ENCODE measurements around the gene TFEB.

The TFEB gene

DNA sequence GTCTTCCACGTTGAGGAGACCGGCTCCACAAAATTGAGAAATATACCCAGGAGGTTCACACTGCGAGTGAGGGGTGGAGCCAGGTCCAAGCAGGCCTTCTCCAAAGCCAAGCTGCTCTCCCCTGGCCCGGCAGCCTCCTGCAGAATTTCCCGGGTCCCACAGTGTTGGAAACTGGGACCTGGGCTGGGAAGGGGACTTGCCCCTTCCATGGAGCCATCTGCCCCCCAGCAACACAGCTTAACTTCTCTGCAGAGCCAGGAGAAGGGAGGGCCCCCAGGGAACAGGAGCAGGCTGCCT is 61.8 kb downstream of the TFEB start:
- TF ChIP-seq POU2F2 (IDR thresholded peaks at IDR 0.05; ENCODE audit: low read depth, low read length) (no peak), SPI1 (IDR thresholded peaks at IDR 0.05; ENCODE audit: low read depth, low read length) (no peak), PAX5 (IDR thresholded peaks at IDR 0.05; ENCODE audit: insufficient read depth, low read length, severe bottlenecking) (no peak), POLR2A (IDR thresholded peaks at IDR 0.05; ENCODE audit: low read depth, low read length) (no peak), POLR2AphosphoS5 (IDR thresholded peaks at IDR 0.05; ENCODE audit: low read depth, low read length) (no peak), TAF1 (IDR thresholded peaks at IDR 0.05; ENCODE audit: low read depth, low read length) (no peak)
- FAIRE-seq (no peak), DNase-seq (ENCODE audit: insufficient read length, low spot score) (no peak)

DNA sequence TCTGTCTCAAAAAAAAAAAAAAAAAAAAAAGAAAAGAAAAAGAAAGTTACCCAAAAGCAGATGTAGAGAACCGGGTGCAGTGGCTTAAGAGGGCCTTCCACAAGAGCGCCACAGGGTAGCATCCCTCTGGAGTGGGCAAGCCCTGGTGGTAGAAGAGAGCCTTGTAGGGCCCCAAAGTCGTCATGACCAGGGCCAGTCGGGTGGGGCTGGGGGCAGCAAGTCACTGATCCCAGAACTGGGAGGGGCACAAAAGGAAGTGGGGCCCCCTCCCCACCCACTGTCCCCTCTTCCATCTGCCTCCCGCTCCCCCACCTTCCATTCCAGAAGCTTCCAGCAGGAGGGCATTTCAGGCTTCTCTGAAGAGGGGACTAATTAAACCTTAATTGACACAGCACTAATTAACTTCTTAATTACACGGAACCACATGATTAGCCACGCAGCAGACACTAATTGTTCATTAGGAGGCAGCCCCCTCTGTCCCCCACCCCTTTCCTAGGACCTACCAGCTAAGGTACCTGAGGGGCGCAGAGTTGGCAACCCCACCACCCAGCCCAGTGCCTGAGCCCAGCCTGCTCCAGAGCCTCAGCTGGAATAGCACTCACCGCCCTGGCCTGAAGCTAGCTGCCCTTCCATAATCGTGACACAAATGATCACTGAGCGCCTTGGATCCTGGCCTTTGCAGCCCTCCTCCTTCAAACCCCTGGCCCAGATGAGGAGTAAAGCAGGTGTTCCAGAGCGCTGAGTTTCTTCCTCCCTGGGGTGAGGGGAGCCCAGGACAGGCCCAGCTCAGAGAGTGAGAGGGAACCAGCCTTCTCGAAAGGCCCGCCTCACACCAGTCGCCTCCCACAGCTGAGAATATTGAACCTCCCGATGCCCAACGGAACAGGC is 62.3 kb downstream of the TFEB start:
- TF ChIP-seq TAF1 (IDR thresholded peaks at IDR 0.05; ENCODE audit: low read depth, low read length) = no peak
- no peak for TF ChIP-seq POU2F2 (IDR thresholded peaks at IDR 0.05; ENCODE audit: low read depth, low read length)
- TF ChIP-seq POLR2A (IDR thresholded peaks at IDR 0.05; ENCODE audit: low read depth, low read length) = no peak
- TF ChIP-seq PAX5 (IDR thresholded peaks at IDR 0.05; ENCODE audit: insufficient read depth, low read length, severe bottlenecking) = no peak
- TF ChIP-seq SPI1 (IDR thresholded peaks at IDR 0.05; ENCODE audit: low read depth, low read length) = no peak
- TF ChIP-seq POLR2AphosphoS5 (IDR thresholded peaks at IDR 0.05; ENCODE audit: low read depth, low read length) = no peak
- no peak for FAIRE-seq

DNA sequence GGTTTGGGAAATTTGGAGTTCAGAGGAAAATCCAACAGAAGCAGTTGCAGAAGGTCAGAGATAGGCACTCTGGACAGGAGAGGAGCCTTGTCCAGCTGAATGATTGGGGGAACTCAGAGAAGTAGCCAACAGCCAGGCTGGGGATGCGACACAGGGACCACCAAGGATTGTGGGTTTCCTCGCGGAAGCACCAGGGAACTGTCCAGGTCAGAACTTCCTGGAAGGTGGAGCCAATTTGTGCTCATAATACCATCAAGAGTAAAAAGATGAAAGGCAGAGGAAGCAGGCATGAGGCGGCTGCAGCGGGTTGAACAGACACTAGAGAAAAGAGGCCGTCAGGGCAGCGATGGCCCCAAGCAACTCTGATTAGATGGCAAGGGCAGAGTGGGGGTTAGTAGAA is 63.4 kb downstream of the TFEB start:
- FAIRE-seq (no peak), DNase-seq (ENCODE audit: insufficient read length, low spot score) (no peak)
- TF ChIP-seq POLR2AphosphoS5 (IDR thresholded peaks at IDR 0.05; ENCODE audit: low read depth, low read length) (no peak), TAF1 (IDR thresholded peaks at IDR 0.05; ENCODE audit: low read depth, low read length) (no peak), POLR2A (IDR thresholded peaks at IDR 0.05; ENCODE audit: low read depth, low read length) (no peak)

More for the DNA sequence above, 62.3 kb downstream of the TFEB start:
- DNase-seq (ENCODE audit: insufficient read length, low spot score) = no peak

DNA sequence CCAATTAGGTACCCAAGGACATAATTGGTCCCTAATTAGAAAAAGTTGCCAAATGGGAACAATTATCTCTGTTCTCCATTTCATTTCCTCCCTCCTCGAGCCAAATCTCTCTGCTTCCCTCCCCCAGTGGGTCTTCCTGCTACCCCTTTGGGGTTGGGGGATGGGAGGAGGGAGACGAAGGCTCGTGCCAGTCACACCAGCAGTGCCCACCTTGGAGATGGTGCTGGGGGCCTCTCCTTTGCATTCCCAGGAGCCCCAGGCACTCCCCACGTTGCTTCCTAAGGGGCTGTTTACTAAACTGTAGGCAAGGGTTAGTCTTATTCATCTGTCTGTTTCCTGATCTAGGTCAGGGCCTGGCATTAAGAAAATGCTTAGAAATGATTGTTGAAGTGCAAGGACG is 64.0 kb downstream of the TFEB start:
- FAIRE-seq = no peak
- no peak for DNase-seq (ENCODE audit: insufficient read length, low spot score)
- TF ChIP-seq POLR2A (IDR thresholded peaks at IDR 0.05; ENCODE audit: low read depth, low read length) (no peak), POLR2AphosphoS5 (IDR thresholded peaks at IDR 0.05; ENCODE audit: low read depth, low read length) (no peak), PAX5 (IDR thresholded peaks at IDR 0.05; ENCODE audit: insufficient read depth, low read length, severe bottlenecking) (no peak), TAF1 (IDR thresholded peaks at IDR 0.05; ENCODE audit: low read depth, low read length) (no peak), SPI1 (IDR thresholded peaks at IDR 0.05; ENCODE audit: low read depth, low read length) (no peak), POU2F2 (IDR thresholded peaks at IDR 0.05; ENCODE audit: low read depth, low read length) (no peak)

DNA sequence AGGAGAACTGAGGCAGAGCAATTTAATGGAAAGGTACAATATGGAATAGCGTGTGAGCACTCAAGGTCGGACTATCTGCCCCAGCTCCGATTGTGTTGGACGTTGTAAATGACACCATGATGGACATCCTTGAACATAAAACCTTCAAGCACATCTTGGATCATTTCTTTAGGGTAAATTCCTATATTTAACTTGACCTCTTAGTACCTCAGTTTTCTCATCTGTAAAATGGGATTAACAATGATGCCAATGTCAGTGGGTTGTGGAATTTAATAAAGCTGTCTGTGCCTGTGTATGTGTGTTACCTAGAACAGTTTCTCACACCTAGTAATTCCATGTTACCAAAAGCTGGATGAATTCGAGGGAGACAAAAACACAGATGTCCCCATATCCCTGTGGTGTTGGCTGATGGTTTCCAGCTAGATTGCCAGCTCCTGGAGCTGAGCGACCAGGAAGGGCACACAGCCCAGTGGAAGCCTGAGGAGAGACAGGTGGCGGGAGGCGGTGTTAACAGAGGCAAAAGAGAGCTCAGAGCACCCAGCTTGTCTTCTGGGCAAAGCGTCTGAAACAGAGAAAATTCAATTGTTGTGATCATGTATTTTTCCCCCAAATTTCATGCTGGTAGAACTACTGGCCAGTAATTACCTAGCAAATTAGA is 64.6 kb downstream of the TFEB start:
- TF ChIP-seq PAX5 (IDR thresholded peaks at IDR 0.05; ENCODE audit: insufficient read depth, low read length, severe bottlenecking) (no peak), SPI1 (IDR thresholded peaks at IDR 0.05; ENCODE audit: low read depth, low read length) (no peak), TAF1 (IDR thresholded peaks at IDR 0.05; ENCODE audit: low read depth, low read length) (no peak), POU2F2 (IDR thresholded peaks at IDR 0.05; ENCODE audit: low read depth, low read length) (no peak), POLR2AphosphoS5 (IDR thresholded peaks at IDR 0.05; ENCODE audit: low read depth, low read length) (no peak), POLR2A (IDR thresholded peaks at IDR 0.05; ENCODE audit: low read depth, low read length) (no peak)
- no peak for DNase-seq (ENCODE audit: insufficient read length, low spot score)
- FAIRE-seq = no peak

DNA sequence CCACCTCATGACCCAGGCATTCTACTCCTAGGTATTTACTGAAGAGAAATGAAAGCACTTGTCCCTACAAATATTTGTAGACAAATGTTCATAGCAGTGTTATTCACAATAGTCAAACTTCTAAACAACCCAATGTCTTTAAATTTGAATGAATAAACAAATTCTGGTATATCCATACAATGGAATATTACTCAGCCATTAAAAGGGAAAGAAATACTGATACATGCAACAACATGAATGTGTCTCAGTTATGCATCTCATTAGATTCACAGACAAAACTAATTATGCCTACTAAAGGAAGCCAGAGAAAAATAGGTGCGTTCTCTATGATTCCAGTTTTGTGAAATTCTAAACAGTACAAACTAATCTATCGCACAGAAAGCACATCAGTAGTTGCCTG is 66.4 kb downstream of the TFEB start:
- no peak for DNase-seq (ENCODE audit: insufficient read length, low spot score)
- TF ChIP-seq POLR2A (IDR thresholded peaks at IDR 0.05; ENCODE audit: low read depth, low read length) = no peak
- no peak for TF ChIP-seq POLR2AphosphoS5 (IDR thresholded peaks at IDR 0.05; ENCODE audit: low read depth, low read length)
- no peak for TF ChIP-seq SPI1 (IDR thresholded peaks at IDR 0.05; ENCODE audit: low read depth, low read length)
- TF ChIP-seq PAX5 (IDR thresholded peaks at IDR 0.05; ENCODE audit: insufficient read depth, low read length, severe bottlenecking) = no peak
- TF ChIP-seq TAF1 (IDR thresholded peaks at IDR 0.05; ENCODE audit: low read depth, low read length) = no peak
- TF ChIP-seq POU2F2 (IDR thresholded peaks at IDR 0.05; ENCODE audit: low read depth, low read length) = no peak
- FAIRE-seq = no peak

DNA sequence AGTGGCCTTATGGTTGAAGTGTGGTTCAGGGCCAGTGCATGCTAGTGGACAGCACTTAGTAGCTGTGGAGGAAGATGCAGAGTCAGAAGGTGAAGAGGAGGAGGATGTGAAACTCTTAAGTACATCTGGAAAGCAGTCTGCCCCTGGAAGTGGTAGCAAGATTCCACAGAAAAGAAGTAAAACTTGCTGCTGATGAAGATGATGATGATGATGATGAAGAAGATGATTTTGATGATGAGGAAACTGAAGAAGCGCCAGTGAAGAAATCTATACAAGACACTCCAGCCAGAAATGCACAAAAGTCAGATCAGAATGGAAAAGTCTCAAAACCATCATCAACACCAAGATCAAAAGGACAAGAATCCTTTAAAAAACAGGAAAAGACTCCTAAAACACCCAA is 68.2 kb downstream of the TFEB start:
- no peak for DNase-seq (ENCODE audit: insufficient read length, low spot score)
- TF ChIP-seq POU2F2 (IDR thresholded peaks at IDR 0.05; ENCODE audit: low read depth, low read length) = no peak
- no peak for TF ChIP-seq SPI1 (IDR thresholded peaks at IDR 0.05; ENCODE audit: low read depth, low read length)
- no peak for TF ChIP-seq TAF1 (IDR thresholded peaks at IDR 0.05; ENCODE audit: low read depth, low read length)
- no peak for TF ChIP-seq POLR2A (IDR thresholded peaks at IDR 0.05; ENCODE audit: low read depth, low read length)
- no peak for FAIRE-seq

DNA sequence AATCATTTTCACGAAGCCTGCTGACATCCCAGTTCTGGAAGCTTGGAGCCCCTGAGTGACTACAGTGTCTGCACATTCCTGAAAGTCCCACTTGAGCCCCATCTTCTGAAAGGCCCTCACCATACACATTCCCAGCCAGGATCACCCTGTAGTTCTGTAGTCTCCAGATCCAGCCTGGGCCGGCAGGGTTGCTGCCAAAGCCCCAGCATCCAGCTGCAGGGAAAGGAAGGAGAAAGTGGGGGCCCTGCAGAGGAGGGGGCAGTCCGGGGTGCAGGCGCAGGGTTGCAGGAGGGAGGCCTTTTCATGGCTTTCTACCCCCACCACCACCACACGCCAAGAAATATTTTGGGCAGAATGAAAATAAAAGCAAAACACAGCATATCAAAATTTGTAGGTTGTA is 71.1 kb downstream of the TFEB start:
- TF ChIP-seq POU2F2 (IDR thresholded peaks at IDR 0.05; ENCODE audit: low read depth, low read length) (no peak), POLR2A (IDR thresholded peaks at IDR 0.05; ENCODE audit: low read depth, low read length) (no peak), PAX5 (IDR thresholded peaks at IDR 0.05; ENCODE audit: insufficient read depth, low read length, severe bottlenecking) (no peak), POLR2AphosphoS5 (IDR thresholded peaks at IDR 0.05; ENCODE audit: low read depth, low read length) (no peak), SPI1 (IDR thresholded peaks at IDR 0.05; ENCODE audit: low read depth, low read length) (no peak), TAF1 (IDR thresholded peaks at IDR 0.05; ENCODE audit: low read depth, low read length) (no peak)
- FAIRE-seq (no peak), DNase-seq (ENCODE audit: insufficient read length, low spot score) (no peak)

DNA sequence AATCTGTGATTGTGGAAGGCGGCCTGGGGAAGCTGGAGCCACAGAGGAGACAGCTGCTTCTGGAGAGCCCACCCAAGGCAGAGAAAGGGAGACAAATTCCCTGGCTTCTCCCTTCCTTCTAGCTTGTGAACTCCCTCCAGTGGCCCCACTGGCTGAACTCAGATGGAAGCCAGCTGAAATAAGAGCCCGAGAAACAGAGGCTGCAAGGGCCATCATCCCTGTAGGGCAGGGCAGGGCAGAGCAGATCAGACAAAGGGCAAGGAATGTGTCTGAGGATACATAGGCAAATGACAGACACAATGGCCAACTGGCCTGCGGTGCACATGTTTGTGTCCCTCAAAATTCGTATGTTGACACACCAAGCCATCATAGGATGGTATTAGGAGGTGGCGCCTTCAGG is 71.8 kb downstream of the TFEB start:
- no peak for DNase-seq (ENCODE audit: insufficient read length, low spot score)
- TF ChIP-seq SPI1 (IDR thresholded peaks at IDR 0.05; ENCODE audit: low read depth, low read length) (no peak), POLR2AphosphoS5 (IDR thresholded peaks at IDR 0.05; ENCODE audit: low read depth, low read length) (no peak), PAX5 (IDR thresholded peaks at IDR 0.05; ENCODE audit: insufficient read depth, low read length, severe bottlenecking) (no peak), TAF1 (IDR thresholded peaks at IDR 0.05; ENCODE audit: low read depth, low read length) (no peak), POLR2A (IDR thresholded peaks at IDR 0.05; ENCODE audit: low read depth, low read length) (no peak), POU2F2 (IDR thresholded peaks at IDR 0.05; ENCODE audit: low read depth, low read length) (no peak)
- no peak for FAIRE-seq
